ENCODE data around the gene ATPAF2. TPM values are rescaled to one million over a fixed set of nuclear protein-coding genes. Genes with fewer than 3 reads are reported as not detected.
A peak's percentile ranks its signal among the peaks of the same experiment; 100 is the strongest.

The ATPAF2 gene
- total and polyA plus RNA-seq, 4 donors, result 17.7 to 32.9 (median 23.3) TPM

- Histone ChIP-seq H3K9ac (ENCODE audit: insufficient read depth in 1 of 2, low read length in 2 of 2) (no peak overlapping the region), H3K4me1 (ENCODE audit: control insufficient read depth in 5 of 5, insufficient read depth in 5 of 5, low read length in 5 of 5) (peaks cover 6 to 23% (median 11%) of the 10 kb centered on the region in 5 donors), H3K36me3 (ENCODE audit: control insufficient read depth in 4 of 4, insufficient read depth in 4 of 4, low read length in 4 of 4) (peaks cover 3 to 15% (median 9%) of the 10 kb centered on the region in 4 donors), H3K4me3 (no peak overlapping the region), H3K9me3 (ENCODE audit: control insufficient read depth in 4 of 4, insufficient read depth in 3 of 4, low read length in 3 of 4) (no peaks in the 10 kb centered on the region), H3K27ac (ENCODE audit: low read depth in 1 of 2, low read length in 1 of 2) (no peak overlapping the region), H3K27me3 (ENCODE audit: control insufficient read depth in 3 of 3, insufficient read depth in 3 of 3, low read length in 2 of 3) (no peaks in the 10 kb centered on the region)
- ATAC-seq (ENCODE audit: insufficient read depth, low FRiP score) (no peak), DNase-seq (no peak)
- WGBS, 2 donors, result 87 to 93% methylated on average over 8 of the region's 8 CpGs
- TF ChIP-seq CTCF (IDR thresholded peaks at IDR 0.05; ENCODE audit: control extremely low read depth, extremely low read depth), result no peak
These were observed 4.0 kb upstream of the ATPAF2 start for GRCh38 chr17:18042983-18043382.

- TF ChIP-seq CTCF (IDR thresholded peaks at IDR 0.05; ENCODE audit: control extremely low read depth, extremely low read depth), result no peak
- no peak for DNase-seq
- Histone ChIP-seq H3K9ac (ENCODE audit: insufficient read depth in 1 of 2, low read length in 2 of 2) (no peak overlapping the region), H3K4me1 (ENCODE audit: control insufficient read depth in 5 of 5, insufficient read depth in 5 of 5, low read length in 5 of 5) (peaks cover 6 to 28% (median 15%) of the 10 kb centered on the region in 5 donors), H3K4me3 (no peak overlapping the region), H3K27ac (ENCODE audit: low read depth in 1 of 2, low read length in 1 of 2) (no peak overlapping the region), H3K27me3 (ENCODE audit: control insufficient read depth in 3 of 3, insufficient read depth in 3 of 3, low read length in 2 of 3) (no peaks in the 10 kb centered on the region), H3K36me3 (ENCODE audit: control insufficient read depth in 4 of 4, insufficient read depth in 4 of 4, low read length in 4 of 4) (peaks cover 3 to 12% (median 4%) of the 10 kb centered on the region in 4 donors), H3K9me3 (ENCODE audit: control insufficient read depth in 4 of 4, insufficient read depth in 3 of 4, low read length in 3 of 4) (no peaks in the 10 kb centered on the region)
- WGBS, 2 donors, result 45 to 47% methylated on average over 1 of the region's 1 CpG
- ATAC-seq (ENCODE audit: insufficient read depth, low FRiP score), result no peak
These were observed 2.8 kb upstream of the ATPAF2 start for GRCh38 chr17:18041776-18042175.

- DNase-seq, result no peak
- Histone ChIP-seq H3K4me3 (peak overlapping the region; percentile 87), H3K27ac (ENCODE audit: low read depth in 1 of 2, low read length in 1 of 2) (peak overlapping the region in 1 of 2 donors; percentile 58), H3K4me1 (ENCODE audit: control insufficient read depth in 5 of 5, insufficient read depth in 5 of 5, low read length in 5 of 5) (peaks cover 6 to 28% (median 15%) of the 10 kb centered on the region in 5 donors), H3K27me3 (ENCODE audit: control insufficient read depth in 3 of 3, insufficient read depth in 3 of 3, low read length in 2 of 3) (no peaks in the 10 kb centered on the region), H3K9me3 (ENCODE audit: control insufficient read depth in 4 of 4, insufficient read depth in 3 of 4, low read length in 3 of 4) (no peaks in the 10 kb centered on the region), H3K9ac (ENCODE audit: insufficient read depth in 1 of 2, low read length in 2 of 2) (peak overlapping the region in 1 of 2 donors; percentile 46), H3K36me3 (ENCODE audit: control insufficient read depth in 4 of 4, insufficient read depth in 4 of 4, low read length in 4 of 4) (peaks cover 0 to 9% (median 3%) of the 10 kb centered on the region in 4 donors)
- 23 to 28% methylated on average over 6 of the region's 6 CpGs for WGBS, 2 donors
- TF ChIP-seq CTCF (IDR thresholded peaks at IDR 0.05; ENCODE audit: control extremely low read depth, extremely low read depth), result no peak
- no peak for ATAC-seq (ENCODE audit: insufficient read depth, low FRiP score)
These were observed 1.4 kb upstream of the ATPAF2 start for GRCh38 chr17:18040261-18040858.
